CD4-positive, alpha-beta T cell (primary cell): Measurements from ENCODE around the gene ZNF143. TPM values are rescaled to one million over a fixed set of nuclear protein-coding genes. Genes with fewer than 3 reads are reported as not detected.

Experiments
- ATAC-seq: fragments of 200-7000 bp; cut with Tn5 transposase; one replicate; pipeline ENCODE4 v1.10.0; 2022; ENCODE audit warnings: mild to moderate bottlenecking; ENCODE audit not compliant: poor library complexity
- CTCF ChIA-PET: fragments of 350-600 bp; sonication (Branson Sonifier 250); formaldehyde crosslinking; loops from one replicate; lab custom pipeline; 2021; ENCODE audit warnings: antibody characterized with exemption, inconsistent platforms; lab: Charles Lee
- POLR2A ChIA-PET: fragments of 350-600 bp; sonication (Branson Sonifier 250); formaldehyde crosslinking; loops from one replicate; lab custom pipeline; 2021; ENCODE audit warnings: antibody characterized with exemption, inconsistent platforms; lab: Charles Lee
- DNase-seq, 14 experiments: peaks; one replicate each; pipeline ENCODE4 v3.0.0-alpha.2; 2013 to 2020; ENCODE audit warnings: mixed read lengths in 2 of 14
- H3K27ac ChIP-seq, 2 donors: one replicate each; pipeline versions ENCODE4 v1.5.1 to v1.7.0; 2013; ENCODE audit warnings: low read length in 2 of 2, low read depth in 1 of 2, mild to moderate bottlenecking in 1 of 2
- H3K27me3 ChIP-seq, 2 experiments: 1 replicate in 1 of 2; 2 replicates in 1 of 2; pipeline versions ENCODE4 v1.6.1 to v1.7.0; 2013; ENCODE audit warnings: low read length in 2 of 2, control low read depth in 1 of 2, mild to moderate bottlenecking in 1 of 2, moderate library complexity in 1 of 2; ENCODE audit not compliant: insufficient read depth in 2 of 2, control insufficient read depth in 1 of 2
- H3K36me3 ChIP-seq: one replicate; pipeline ENCODE4 v1.6.1; 2013; ENCODE audit warnings: low read length, control low read depth; ENCODE audit not compliant: insufficient read depth
- H3K4me1 ChIP-seq: one replicate; pipeline ENCODE4 v1.6.1; 2013; ENCODE audit warnings: low read length, control low read depth; ENCODE audit not compliant: insufficient read depth
- H3K4me3 ChIP-seq: one replicate; pipeline ENCODE4 v1.5.1; 2013; ENCODE audit warnings: mild to moderate bottlenecking, low read length, moderate library complexity
- H3K9me3 ChIP-seq, 2 experiments: 1 replicate in 1 of 2; 2 replicates in 1 of 2; pipeline versions ENCODE4 v1.6.1 to v1.7.0; 2013; ENCODE audit warnings: low read length in 2 of 2, mild to moderate bottlenecking in 2 of 2, control low read depth in 1 of 2, moderate library complexity in 1 of 2; ENCODE audit not compliant: control insufficient read depth in 1 of 2, insufficient read depth in 1 of 2
- H3K27ac Mint-ChIP-seq: one replicate; pipeline ENCODE4 v1.8.0; 2020; ENCODE audit warnings: mixed read lengths
- H3K27me3 Mint-ChIP-seq: one replicate; pipeline ENCODE4 v1.8.0; 2021; ENCODE audit warnings: mixed read lengths
- H3K36me3 Mint-ChIP-seq: one replicate; pipeline ENCODE4 v1.8.0; 2021; ENCODE audit warnings: low read depth, mixed read lengths
- H3K4me1 Mint-ChIP-seq: one replicate; pipeline ENCODE4 v1.8.0; 2021; ENCODE audit warnings: low read depth, mixed read lengths
- H3K4me3 Mint-ChIP-seq: one replicate; pipeline ENCODE4 v1.8.0; 2020; ENCODE audit warnings: mild to moderate bottlenecking, mixed read lengths
- H3K9me3 Mint-ChIP-seq: one replicate; pipeline ENCODE4 v1.8.0; 2020; ENCODE audit warnings: mixed read lengths
- intact Hi-C, 2 experiments: fragments of 100-400 bp; cut with DNase I in 1 of 2; cut with micrococcal nuclease in 1 of 2; formaldehyde crosslinking; loops; one replicate each; pipeline versions ENCODE4 v1.15.1 to v1.9.0; 2023 to 2025; cut with DNase I, micrococcal nuclease
- total RNA-seq, 174 experiments: library from RNA in 2 of 174; stranded (reverse) in 2 of 174; gene quantifications; one replicate each; pipeline ENCODE4 v1.2.3 and lab custom pipeline; 2021 to 2026
- TF ChIP-seq, protein P1 (sequence below): fragments of 200-600 bp; IDR thresholded peaks from one replicate; pipeline ENCODE4 v1.8.0; 2022; ENCODE audit warnings: antibody characterized with exemption, mild to moderate bottlenecking

ZNF143 gene
- total RNA-seq, 2 experiments from 2014 or later: 18.0 to 20.3 TPM

DNA sequence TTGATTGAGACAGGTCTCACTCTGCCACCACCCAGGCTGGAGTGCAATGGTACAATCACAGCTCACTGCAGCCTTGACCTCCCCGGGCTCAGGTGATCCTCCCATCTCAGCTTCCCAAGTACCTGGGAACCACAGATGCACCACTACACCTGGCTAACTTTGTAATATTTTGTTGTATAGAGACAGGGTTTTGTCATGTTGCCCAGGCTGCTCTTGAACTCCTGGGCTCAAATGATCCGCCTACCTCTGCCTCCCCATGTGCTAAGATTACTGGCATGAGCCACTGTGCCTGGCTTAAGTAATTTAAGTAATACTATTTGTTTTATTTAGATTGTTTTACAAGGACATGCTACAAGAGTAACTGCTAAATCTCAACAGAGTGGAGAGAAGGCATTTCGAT, 33.5 kb downstream of the ZNF143 start:
- no peak for DNase-seq
- Mint-ChIP-seq H3K9me3 (no peaks in the 10 kb centered on the region), H3K27ac (no peak overlapping the region), H3K27me3 (no peaks in the 10 kb centered on the region), H3K36me3 (peaks cover 79% of the 10 kb centered on the region), H3K4me1 (no peaks in the 10 kb centered on the region), H3K4me3 (no peak overlapping the region)
- H3K36me3 ChIP-seq: peaks cover 84% of the 10 kb centered on the region
- ATAC-seq: no peak
- no peaks in the 10 kb centered on the region for H3K9me3 ChIP-seq
- H3K27ac ChIP-seq: no peak overlapping the region
- no peaks in the 10 kb centered on the region for H3K27me3 ChIP-seq
- CTCF ChIA-PET: no interaction called here
- H3K4me1 ChIP-seq: no peaks in the 10 kb centered on the region
- TF ChIP-seq, protein P1, sequence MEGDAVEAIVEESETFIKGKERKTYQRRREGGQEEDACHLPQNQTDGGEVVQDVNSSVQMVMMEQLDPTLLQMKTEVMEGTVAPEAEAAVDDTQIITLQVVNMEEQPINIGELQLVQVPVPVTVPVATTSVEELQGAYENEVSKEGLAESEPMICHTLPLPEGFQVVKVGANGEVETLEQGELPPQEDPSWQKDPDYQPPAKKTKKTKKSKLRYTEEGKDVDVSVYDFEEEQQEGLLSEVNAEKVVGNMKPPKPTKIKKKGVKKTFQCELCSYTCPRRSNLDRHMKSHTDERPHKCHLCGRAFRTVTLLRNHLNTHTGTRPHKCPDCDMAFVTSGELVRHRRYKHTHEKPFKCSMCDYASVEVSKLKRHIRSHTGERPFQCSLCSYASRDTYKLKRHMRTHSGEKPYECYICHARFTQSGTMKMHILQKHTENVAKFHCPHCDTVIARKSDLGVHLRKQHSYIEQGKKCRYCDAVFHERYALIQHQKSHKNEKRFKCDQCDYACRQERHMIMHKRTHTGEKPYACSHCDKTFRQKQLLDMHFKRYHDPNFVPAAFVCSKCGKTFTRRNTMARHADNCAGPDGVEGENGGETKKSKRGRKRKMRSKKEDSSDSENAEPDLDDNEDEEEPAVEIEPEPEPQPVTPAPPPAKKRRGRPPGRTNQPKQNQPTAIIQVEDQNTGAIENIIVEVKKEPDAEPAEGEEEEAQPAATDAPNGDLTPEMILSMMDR: no peak
- POLR2A ChIA-PET: no interaction called here
- H3K4me3 ChIP-seq: no peak overlapping the region
- intact Hi-C loops: no loop called here

DNA sequence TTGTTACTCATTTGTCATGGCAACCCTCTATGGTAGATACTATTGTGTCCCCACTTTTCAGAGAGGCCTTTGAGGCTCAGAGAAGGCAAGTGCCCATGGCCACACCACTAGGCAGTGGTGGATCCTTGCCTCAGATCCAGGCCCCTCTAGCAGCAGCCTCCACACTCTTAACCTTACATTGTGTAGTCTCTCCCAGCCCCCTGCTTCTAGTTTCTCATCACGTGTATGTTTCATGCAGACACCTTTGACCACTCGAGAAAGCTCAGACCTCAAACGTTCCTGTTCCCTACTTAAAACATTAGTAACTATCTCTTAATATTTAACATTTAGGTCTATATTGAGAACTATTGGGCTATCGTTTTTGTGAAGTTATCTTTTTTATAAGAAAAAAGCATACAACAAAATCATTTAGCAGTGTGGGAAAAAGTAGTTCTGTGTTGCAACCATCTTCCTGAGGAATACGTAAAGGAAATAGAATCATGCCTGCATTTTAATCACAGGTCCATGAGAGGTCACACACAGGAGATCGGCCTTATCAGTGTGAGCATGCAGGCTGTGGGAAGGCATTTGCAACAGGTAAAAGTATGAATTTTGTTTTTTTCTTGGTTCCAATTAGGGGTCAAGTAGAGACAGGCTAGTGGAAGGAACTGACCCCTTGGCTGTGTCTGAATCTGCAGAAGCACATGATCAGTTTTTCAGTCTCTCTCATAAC, 35.1 kb downstream of the ZNF143 start:
- CTCF ChIA-PET: no interaction called here
- POLR2A ChIA-PET: no interaction called here
- H3K27ac ChIP-seq: no peak overlapping the region
- H3K4me1 ChIP-seq: no peaks in the 10 kb centered on the region
- DNase-seq (no peak), ATAC-seq (no peak)
- intact Hi-C loops: no loop called here
- peaks cover 84% of the 10 kb centered on the region for H3K36me3 ChIP-seq
- no peaks in the 10 kb centered on the region for H3K4me1 Mint-ChIP-seq
- no peak overlapping the region for H3K27ac Mint-ChIP-seq
- H3K4me3 Mint-ChIP-seq: no peak overlapping the region
- H3K27me3 Mint-ChIP-seq: no peaks in the 10 kb centered on the region
- H3K4me3 ChIP-seq: no peak overlapping the region
- no peaks in the 10 kb centered on the region for H3K9me3 Mint-ChIP-seq
- TF ChIP-seq, protein P1: no peak
- H3K9me3 ChIP-seq: no peaks in the 10 kb centered on the region
- no peaks in the 10 kb centered on the region for H3K27me3 ChIP-seq
- peaks cover 82% of the 10 kb centered on the region for H3K36me3 Mint-ChIP-seq

DNA sequence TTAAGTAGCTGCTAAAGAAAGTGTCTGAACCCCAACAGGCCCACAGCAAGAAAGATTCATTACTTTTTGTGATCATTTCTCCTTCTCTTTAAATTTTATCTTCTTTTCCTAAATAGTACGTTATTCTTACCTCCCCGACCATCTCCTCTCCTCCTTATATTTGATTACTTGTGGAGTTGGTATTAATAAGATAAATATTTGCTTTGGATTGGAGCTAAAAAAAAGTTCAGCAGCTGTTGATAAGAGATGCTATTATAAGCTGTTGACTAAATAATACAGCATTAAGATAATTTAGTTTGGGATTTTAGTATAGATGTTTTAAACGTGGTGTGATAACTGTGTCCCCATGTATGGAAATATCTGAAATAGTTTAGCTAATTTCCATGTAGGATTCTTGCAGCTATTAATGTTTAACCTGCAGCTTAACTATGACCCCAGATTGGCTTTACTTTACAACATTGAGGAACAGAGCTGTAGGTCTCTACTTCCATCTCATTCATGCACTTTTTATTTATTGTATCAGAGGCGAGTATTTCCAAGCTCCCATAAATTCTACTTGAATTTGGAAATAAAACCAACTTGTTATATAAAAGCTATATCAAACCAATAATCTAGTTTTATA, 37.8 kb downstream of the ZNF143 start:
- Mint-ChIP-seq H3K27ac (no peak overlapping the region), H3K9me3 (no peaks in the 10 kb centered on the region), H3K36me3 (peaks cover 93% of the 10 kb centered on the region), H3K4me1 (no peaks in the 10 kb centered on the region), H3K4me3 (no peak overlapping the region), H3K27me3 (no peaks in the 10 kb centered on the region)
- ChIA-PET POLR2A (interaction anchor here (1.1 kb wide), 1 partner anchor 38 kb away, joined by 5 read pairs; the partner anchor contains the start of gene ZNF143), CTCF (interaction anchor here (1.0 to 1.4 kb wide), 2 partner anchors 8 to 36 kb away, joined by 3 to 10 read pairs; no protein-coding TSS in a partner anchor)
- no peak for ATAC-seq
- Histone ChIP-seq H3K9me3 (no peaks in the 10 kb centered on the region), H3K4me3 (no peak overlapping the region), H3K36me3 (peaks cover 85% of the 10 kb centered on the region), H3K27ac (no peak overlapping the region), H3K4me1 (no peaks in the 10 kb centered on the region), H3K27me3 (no peaks in the 10 kb centered on the region)
- no peak for DNase-seq
- intact Hi-C loops: no loop called here
- TF ChIP-seq, protein P1: no peak
